ENCODE data around the gene EYA2.

EYA2 gene

GRCh38 chr20:47054945-47055344 lies 160.3 kb downstream of the EYA2 start:
- no peak for DNase-seq (ENCODE audit: insufficient read length)
- FAIRE-seq = peak; percentile 62
- TF ChIP-seq TAF1 (IDR thresholded peaks at IDR 0.05; ENCODE audit: borderline replicate concordance, low read depth, low read length) = no peak
- TF ChIP-seq POLR2A (IDR thresholded peaks at IDR 0.05; ENCODE audit: low read depth, low read length) = no peak
- TF ChIP-seq POLR2AphosphoS5 (IDR thresholded peaks at IDR 0.05; ENCODE audit: low read depth, low read length) = no peak

GRCh38 chr20:47055699-47056369 lies 161.2 kb downstream of the EYA2 start:
- TF ChIP-seq POLR2A (IDR thresholded peaks at IDR 0.05; ENCODE audit: low read depth, low read length) (no peak), TAF1 (IDR thresholded peaks at IDR 0.05; ENCODE audit: borderline replicate concordance, low read depth, low read length) (no peak), POLR2AphosphoS5 (IDR thresholded peaks at IDR 0.05; ENCODE audit: low read depth, low read length) (no peak)
- no peak for DNase-seq (ENCODE audit: insufficient read length)
- no peak for FAIRE-seq

DNA sequence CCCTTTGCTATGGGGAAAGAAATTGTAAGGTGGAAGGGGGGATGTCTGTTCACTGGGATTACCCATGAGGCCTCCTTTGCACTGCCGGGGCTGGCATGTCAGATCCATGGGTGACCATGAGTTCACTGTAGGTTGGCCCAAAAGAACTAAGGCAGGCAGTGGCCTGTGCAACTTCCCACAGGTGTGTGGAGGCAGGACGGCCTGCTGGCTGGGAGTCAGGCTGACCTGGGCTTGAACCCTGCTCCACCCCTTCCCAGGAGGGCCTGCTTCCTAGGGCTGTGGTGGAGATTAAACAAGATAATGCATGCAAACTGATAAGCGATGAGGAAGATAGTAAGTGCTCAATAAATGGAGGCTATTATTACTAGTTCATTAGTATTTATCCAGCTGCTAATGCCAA lies 163.0 kb downstream of the EYA2 start:
- DNase-seq (ENCODE audit: insufficient read length) (no peak), FAIRE-seq (no peak)
- TF ChIP-seq POLR2A (IDR thresholded peaks at IDR 0.05; ENCODE audit: low read depth, low read length) (no peak), POLR2AphosphoS5 (IDR thresholded peaks at IDR 0.05; ENCODE audit: low read depth, low read length) (no peak), TAF1 (IDR thresholded peaks at IDR 0.05; ENCODE audit: borderline replicate concordance, low read depth, low read length) (no peak)

DNA sequence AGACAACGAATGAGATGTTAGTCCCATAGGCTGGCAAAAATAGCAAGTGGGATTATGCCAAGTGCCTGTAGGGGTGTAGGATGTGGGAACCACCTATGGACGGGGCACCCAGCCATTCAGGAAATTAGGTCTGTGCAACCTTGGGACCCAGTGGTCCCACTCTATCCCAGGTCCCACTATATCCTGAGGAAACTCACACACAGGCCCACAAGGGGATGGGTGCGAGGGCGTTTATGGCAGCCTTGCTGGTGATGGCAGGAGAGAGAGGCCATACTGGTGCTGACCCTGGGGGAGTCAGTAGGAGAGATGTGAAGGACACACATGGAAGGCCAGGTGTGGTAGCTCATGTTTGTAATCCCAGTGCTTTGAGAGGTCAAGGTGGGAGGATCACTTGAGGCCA lies 163.6 kb downstream of the EYA2 start:
- no peak for TF ChIP-seq POLR2A (IDR thresholded peaks at IDR 0.05; ENCODE audit: low read depth, low read length)
- no peak for TF ChIP-seq TAF1 (IDR thresholded peaks at IDR 0.05; ENCODE audit: borderline replicate concordance, low read depth, low read length)
- TF ChIP-seq POLR2AphosphoS5 (IDR thresholded peaks at IDR 0.05; ENCODE audit: low read depth, low read length) = no peak
- DNase-seq (ENCODE audit: insufficient read length) (no peak), FAIRE-seq (no peak)

DNA sequence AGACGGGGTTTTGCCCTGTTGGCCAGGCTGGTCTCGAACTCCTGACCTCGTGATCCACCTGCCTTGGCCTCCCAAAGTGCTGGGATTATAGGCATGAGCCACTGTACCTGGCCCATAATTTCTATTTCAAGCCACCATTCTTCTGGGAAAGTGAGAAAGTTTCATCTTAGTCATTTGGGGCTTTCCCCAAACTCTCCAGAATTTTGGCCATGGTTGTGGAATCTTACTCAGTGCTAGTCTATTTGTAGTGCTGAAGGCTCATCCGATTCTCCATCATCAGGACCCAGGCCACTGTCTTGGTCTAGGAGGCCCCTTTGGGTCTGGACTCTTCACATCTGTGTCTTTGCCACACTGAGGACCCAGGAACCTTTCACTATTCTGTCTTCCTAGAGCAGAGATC lies 164.9 kb downstream of the EYA2 start:
- TF ChIP-seq POLR2A (IDR thresholded peaks at IDR 0.05; ENCODE audit: low read depth, low read length) = no peak
- TF ChIP-seq POLR2AphosphoS5 (IDR thresholded peaks at IDR 0.05; ENCODE audit: low read depth, low read length) = no peak
- no peak for TF ChIP-seq TAF1 (IDR thresholded peaks at IDR 0.05; ENCODE audit: borderline replicate concordance, low read depth, low read length)
- FAIRE-seq = no peak
- no peak for DNase-seq (ENCODE audit: insufficient read length)

GRCh38 chr20:47061549-47061948 lies 166.9 kb downstream of the EYA2 start:
- no peak for DNase-seq (ENCODE audit: insufficient read length)
- TF ChIP-seq POLR2A (IDR thresholded peaks at IDR 0.05; ENCODE audit: low read depth, low read length) = no peak
- no peak for TF ChIP-seq TAF1 (IDR thresholded peaks at IDR 0.05; ENCODE audit: borderline replicate concordance, low read depth, low read length)
- TF ChIP-seq POLR2AphosphoS5 (IDR thresholded peaks at IDR 0.05; ENCODE audit: low read depth, low read length) = no peak
- FAIRE-seq = no peak

DNA sequence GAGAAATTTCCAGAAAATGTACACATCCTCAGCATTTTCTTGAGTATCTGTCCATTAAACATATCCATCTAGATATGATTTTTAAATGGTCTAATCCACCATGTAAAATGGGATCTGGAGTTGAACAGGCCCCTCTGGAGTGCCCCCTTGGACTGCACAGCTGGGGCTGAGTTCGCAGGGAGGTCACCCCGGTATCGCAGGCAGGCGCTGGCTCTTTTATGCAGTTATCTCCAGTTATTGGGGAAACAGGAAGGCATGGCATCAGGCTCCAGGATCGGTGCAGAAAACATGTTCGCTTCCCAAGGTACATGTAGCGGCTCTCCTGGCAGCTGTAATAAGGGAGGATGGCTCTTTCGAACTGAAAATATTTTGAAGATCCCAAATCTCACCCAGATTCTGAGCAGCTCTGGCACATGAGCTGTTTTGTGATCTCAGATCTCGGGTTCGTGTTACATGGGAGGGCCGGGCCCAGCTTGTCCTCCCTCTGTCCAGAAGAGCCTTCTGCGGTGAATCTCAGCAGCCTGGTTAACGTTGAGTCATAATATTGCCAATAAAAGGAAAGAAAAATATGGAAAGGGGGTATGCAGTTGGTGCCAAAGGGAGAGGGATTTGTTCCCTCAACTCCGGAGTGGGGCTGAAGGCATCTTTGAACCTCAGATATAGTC lies 167.7 kb downstream of the EYA2 start:
- no peak for FAIRE-seq
- TF ChIP-seq POLR2AphosphoS5 (IDR thresholded peaks at IDR 0.05; ENCODE audit: low read depth, low read length) = no peak
- TF ChIP-seq TAF1 (IDR thresholded peaks at IDR 0.05; ENCODE audit: borderline replicate concordance, low read depth, low read length) = no peak
- TF ChIP-seq POLR2A (IDR thresholded peaks at IDR 0.05; ENCODE audit: low read depth, low read length) = no peak
- no peak for DNase-seq (ENCODE audit: insufficient read length)

DNA sequence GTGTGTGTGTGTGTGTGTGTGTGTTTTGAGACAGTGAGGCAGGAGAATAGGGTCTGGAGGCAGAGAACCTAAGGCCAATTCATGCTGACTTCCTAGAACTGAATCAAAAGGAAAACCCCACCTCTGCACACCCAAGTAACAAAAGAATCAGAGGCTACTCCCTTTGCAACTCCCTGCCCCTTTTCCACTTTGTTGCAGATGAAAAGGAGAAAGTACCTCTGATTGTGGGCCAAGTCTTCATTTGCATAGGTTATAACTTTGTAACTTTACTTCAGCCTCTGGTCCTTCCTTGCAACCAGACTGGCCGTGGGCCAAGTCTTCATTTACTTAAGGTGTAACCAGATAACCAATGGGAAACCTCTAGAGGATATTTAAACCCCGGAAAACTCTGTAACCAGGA lies 168.8 kb downstream of the EYA2 start:
- no peak for TF ChIP-seq TAF1 (IDR thresholded peaks at IDR 0.05; ENCODE audit: borderline replicate concordance, low read depth, low read length)
- FAIRE-seq (no peak), DNase-seq (ENCODE audit: insufficient read length) (no peak)

DNA sequence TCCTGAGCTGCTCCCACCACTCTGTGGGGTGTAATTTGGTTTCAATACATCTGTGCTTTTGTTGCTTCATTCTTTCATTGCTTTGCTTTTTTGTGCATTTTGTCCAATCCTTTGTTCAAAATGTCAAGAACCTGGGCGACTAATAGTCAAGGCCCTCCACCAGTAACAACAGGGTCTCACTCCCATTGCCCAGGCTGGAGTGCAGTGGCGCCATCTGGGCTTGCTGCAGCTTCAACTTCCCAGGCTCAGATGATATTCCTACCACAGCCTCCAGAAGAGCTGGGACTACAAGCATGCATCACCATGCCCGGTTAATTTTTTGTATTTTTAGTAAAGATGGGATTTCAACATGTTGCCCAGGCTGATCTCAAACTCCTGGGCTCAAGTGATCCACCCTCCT lies 169.2 kb downstream of the EYA2 start:
- DNase-seq (ENCODE audit: insufficient read length) = no peak
- TF ChIP-seq POLR2A (IDR thresholded peaks at IDR 0.05; ENCODE audit: low read depth, low read length) (no peak), TAF1 (IDR thresholded peaks at IDR 0.05; ENCODE audit: borderline replicate concordance, low read depth, low read length) (no peak), POLR2AphosphoS5 (IDR thresholded peaks at IDR 0.05; ENCODE audit: low read depth, low read length) (no peak)
- FAIRE-seq = no peak

DNA sequence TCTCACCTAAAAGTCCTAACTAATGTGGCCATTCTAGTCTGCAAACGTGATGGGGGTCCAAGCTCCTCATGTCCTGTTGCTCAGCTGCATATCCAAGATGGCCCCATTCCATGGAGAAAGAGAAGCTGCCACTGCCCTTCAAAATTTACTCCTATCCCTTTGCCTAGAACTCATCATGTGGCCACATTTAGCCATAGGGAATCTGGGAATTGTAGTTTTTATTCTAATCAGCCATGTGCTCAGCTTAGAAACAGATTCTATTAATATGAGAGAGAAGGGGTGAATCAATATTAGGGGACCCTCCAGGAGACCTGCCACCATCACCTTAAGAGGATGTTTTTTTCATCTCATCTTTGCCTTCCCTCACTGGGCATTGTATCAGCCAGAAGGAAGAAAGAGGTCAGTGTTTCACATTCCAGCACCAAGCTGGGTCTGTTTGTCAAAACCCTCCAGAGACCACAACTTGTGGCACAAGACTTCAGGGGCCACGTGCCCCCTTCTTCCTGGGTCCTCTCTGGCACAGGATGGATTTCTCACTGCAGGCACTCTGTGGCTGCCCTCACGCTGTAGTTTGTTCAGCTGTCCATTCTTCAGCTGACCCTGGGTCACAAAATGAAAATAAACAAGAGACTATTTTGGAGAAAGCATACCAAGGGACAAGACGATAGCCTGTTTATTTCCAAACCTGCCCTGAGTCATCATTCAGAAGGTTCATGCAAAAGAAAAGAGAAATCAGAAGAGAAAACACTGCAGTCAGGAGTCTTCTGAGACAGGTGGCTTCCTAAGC lies 172.0 kb downstream of the EYA2 start:
- TF ChIP-seq POLR2A (IDR thresholded peaks at IDR 0.05; ENCODE audit: low read depth, low read length) (no peak), TAF1 (IDR thresholded peaks at IDR 0.05; ENCODE audit: borderline replicate concordance, low read depth, low read length) (no peak), POLR2AphosphoS5 (IDR thresholded peaks at IDR 0.05; ENCODE audit: low read depth, low read length) (no peak)
- FAIRE-seq = no peak

GRCh38 chr20:47067776-47068175 lies 173.1 kb downstream of the EYA2 start:
- DNase-seq (ENCODE audit: insufficient read length) (no peak), FAIRE-seq (no peak)
- TF ChIP-seq POLR2A (IDR thresholded peaks at IDR 0.05; ENCODE audit: low read depth, low read length) (no peak), POLR2AphosphoS5 (IDR thresholded peaks at IDR 0.05; ENCODE audit: low read depth, low read length) (no peak)

More for the DNA sequence above, 172.0 kb downstream of the EYA2 start:
- no peak for DNase-seq (ENCODE audit: insufficient read length)

- DNase-seq (ENCODE audit: insufficient read length) (no peak), FAIRE-seq (no peak)
- no peak for TF ChIP-seq POLR2AphosphoS5 (IDR thresholded peaks at IDR 0.05; ENCODE audit: low read depth, low read length)
- TF ChIP-seq POLR2A (IDR thresholded peaks at IDR 0.05; ENCODE audit: low read depth, low read length) = no peak
- no peak for TF ChIP-seq TAF1 (IDR thresholded peaks at IDR 0.05; ENCODE audit: borderline replicate concordance, low read depth, low read length)
Observed at GRCh38 chr20:47070176-47070575, 175.5 kb downstream of the EYA2 start.
